Activated CD8-positive, alpha-beta memory T cell treated with anti-CD3 and anti-CD28 coated beads, Interleukin-2, amount 50 U/mL, for 4 hours (primary cell): ENCODE results near the gene SLC38A8.

ENCODE experiments used
- DNase-seq: peaks from one replicate; pipeline ENCODE4 v3.0.0-alpha.2; 2020

The SLC38A8 gene

GRCh38 chr16:84068041-84068440 is 25.4 kb upstream of the SLC38A8 start:
- DNase-seq, result no peak

- DNase-seq, result no peak
Observed at GRCh38 chr16:84067640-84068039, 25.0 kb upstream of the SLC38A8 start.

GRCh38 chr16:84065536-84066132 is 23.0 kb upstream of the SLC38A8 start:
- DNase-seq, result no peak

- no peak for DNase-seq
Observed at GRCh38 chr16:84063980-84064379, 21.4 kb upstream of the SLC38A8 start.

- DNase-seq, result peak; percentile 59
Observed at GRCh38 chr16:84062734-84063640, 20.4 kb upstream of the SLC38A8 start.

- no peak for DNase-seq
Observed at GRCh38 chr16:84061236-84061819, 18.7 kb upstream of the SLC38A8 start.

- DNase-seq, result no peak
Observed at GRCh38 chr16:84059946-84060901, 17.6 kb upstream of the SLC38A8 start.

- DNase-seq, result no peak
Observed at GRCh38 chr16:84059111-84059510, 16.5 kb upstream of the SLC38A8 start.

- DNase-seq, result no peak
Observed at GRCh38 chr16:84058664-84059063, 16.1 kb upstream of the SLC38A8 start.

GRCh38 chr16:84058211-84058610 is 15.6 kb upstream of the SLC38A8 start:
- DNase-seq, result no peak

- no peak for DNase-seq
Observed at GRCh38 chr16:84056933-84057332, 14.3 kb upstream of the SLC38A8 start.

GRCh38 chr16:84055801-84056634 is 13.4 kb upstream of the SLC38A8 start:
- DNase-seq, result no peak

- DNase-seq, result no peak
Observed at GRCh38 chr16:84055366-84055765, 12.8 kb upstream of the SLC38A8 start.

GRCh38 chr16:84054916-84055315 is 12.3 kb upstream of the SLC38A8 start:
- no peak for DNase-seq

GRCh38 chr16:84054271-84054670 is 11.7 kb upstream of the SLC38A8 start:
- DNase-seq, result no peak

GRCh38 chr16:84053237-84053636 is 10.6 kb upstream of the SLC38A8 start:
- DNase-seq, result no peak

GRCh38 chr16:84052071-84052622 is 9.6 kb upstream of the SLC38A8 start:
- no peak for DNase-seq

GRCh38 chr16:84050316-84050715 is 7.7 kb upstream of the SLC38A8 start:
- no peak for DNase-seq

GRCh38 chr16:84049403-84050060 is 6.9 kb upstream of the SLC38A8 start:
- DNase-seq, result no peak

GRCh38 chr16:84048871-84049270 is 6.3 kb upstream of the SLC38A8 start:
- no peak for DNase-seq

- DNase-seq, result no peak
Observed at GRCh38 chr16:84048270-84048669, 5.7 kb upstream of the SLC38A8 start.
